ENCODE results near the gene IQSEC1.
A peak's percentile ranks its signal among the peaks of the same experiment; 100 is the strongest.

IQSEC1 gene

DNA sequence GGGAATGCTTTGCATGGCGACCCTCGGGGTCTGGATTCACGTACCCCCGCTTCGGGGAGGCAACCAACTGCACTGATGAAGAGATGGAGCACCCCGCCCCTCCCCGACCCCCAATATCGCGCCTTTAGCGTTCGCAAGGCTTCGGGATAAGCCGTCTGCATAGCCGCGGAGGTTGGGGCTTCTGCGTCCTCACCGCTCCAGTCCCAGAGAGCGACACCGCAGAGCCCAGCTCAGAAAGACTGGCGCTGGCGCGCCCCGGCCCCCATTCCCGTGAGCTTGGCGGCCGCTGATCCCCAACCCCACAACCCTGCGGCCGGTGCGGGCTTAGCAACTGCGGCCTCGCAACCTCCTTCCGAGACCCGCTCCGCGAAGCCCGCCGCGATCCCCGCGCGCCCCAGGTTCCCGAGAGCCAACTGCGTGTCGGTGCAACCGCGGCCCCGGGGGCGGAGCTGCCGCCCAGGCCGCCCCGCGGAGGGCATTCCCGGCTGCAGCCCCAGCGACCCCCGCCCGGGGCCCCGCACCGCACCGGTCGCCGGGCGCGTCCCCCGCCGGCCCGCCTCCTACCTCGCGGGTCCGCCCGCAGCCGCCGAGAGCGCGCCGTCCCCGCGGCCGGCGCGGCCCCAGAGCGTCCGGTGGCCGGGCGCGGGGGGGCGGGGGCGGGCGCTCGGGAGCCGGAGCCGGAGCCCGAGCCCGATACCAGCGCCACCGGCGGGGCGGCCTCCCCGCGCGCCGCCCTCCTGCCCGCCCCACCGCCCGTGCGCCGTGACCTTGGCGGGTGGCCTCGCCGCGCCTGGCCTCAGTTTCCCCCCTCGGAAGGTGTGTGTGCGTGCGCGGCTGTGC is 79.5 kb downstream of the IQSEC1 start:
- TF ChIP-seq, protein P1, sequence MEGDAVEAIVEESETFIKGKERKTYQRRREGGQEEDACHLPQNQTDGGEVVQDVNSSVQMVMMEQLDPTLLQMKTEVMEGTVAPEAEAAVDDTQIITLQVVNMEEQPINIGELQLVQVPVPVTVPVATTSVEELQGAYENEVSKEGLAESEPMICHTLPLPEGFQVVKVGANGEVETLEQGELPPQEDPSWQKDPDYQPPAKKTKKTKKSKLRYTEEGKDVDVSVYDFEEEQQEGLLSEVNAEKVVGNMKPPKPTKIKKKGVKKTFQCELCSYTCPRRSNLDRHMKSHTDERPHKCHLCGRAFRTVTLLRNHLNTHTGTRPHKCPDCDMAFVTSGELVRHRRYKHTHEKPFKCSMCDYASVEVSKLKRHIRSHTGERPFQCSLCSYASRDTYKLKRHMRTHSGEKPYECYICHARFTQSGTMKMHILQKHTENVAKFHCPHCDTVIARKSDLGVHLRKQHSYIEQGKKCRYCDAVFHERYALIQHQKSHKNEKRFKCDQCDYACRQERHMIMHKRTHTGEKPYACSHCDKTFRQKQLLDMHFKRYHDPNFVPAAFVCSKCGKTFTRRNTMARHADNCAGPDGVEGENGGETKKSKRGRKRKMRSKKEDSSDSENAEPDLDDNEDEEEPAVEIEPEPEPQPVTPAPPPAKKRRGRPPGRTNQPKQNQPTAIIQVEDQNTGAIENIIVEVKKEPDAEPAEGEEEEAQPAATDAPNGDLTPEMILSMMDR (IDR thresholded peaks at IDR 0.05; ENCODE audit: insufficient read depth, low read depth, low read length, missing control alignments), result no peak
- peak overlapping the region; percentile 75 for H3K4me3 ChIP-seq (ENCODE audit: low read depth, low read length)
- DNase-seq (ENCODE audit: low read depth), result no peak

DNA sequence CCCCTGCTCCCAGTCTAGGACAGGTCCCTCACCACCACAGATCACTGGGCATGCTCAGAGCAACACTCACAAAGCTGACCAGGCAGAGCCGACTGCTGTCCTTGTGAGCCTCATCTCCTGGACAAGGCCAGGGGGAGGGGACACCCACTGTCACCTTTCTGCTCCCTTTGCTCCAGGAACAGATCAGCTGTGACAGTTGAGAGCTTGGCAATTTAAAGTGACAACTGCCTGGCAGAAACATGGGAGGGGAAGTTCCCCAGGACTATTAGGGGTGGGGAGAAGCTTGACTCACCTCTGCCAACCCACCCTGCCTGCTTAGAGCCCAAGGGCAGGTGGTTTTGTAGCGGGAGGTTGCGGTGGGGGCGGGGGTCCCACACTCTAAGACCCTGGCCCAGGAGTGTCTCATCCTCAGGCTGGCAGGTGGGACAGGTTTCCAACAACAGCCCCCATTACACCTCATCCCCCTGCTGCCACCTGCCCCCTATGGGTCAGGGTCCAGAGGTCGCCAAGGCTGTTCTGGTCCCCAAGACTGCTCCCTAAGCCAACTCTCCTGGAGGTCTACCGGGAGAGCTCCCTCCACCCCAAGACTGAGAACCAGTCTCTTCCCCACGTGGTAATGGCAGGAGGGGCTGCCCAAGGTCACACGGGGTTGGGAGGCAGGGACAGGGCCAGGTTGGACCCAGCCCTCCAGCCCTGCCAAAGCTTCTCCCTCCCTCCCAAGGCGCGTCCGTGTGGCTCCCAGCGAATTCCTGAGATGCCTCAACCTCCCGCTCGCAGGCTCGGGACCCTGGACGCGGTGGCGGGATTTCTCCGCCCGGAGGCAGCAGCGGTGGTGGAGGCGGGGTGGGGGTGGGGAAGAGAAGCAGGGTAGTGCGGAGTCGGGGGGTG is 80.4 kb downstream of the IQSEC1 start:
- no peak for DNase-seq (ENCODE audit: low read depth)
- no peak overlapping the region for H3K4me3 ChIP-seq (ENCODE audit: low read depth, low read length)
- TF ChIP-seq, protein P1 (IDR thresholded peaks at IDR 0.05; ENCODE audit: insufficient read depth, low read depth, low read length, missing control alignments), result no peak

DNA sequence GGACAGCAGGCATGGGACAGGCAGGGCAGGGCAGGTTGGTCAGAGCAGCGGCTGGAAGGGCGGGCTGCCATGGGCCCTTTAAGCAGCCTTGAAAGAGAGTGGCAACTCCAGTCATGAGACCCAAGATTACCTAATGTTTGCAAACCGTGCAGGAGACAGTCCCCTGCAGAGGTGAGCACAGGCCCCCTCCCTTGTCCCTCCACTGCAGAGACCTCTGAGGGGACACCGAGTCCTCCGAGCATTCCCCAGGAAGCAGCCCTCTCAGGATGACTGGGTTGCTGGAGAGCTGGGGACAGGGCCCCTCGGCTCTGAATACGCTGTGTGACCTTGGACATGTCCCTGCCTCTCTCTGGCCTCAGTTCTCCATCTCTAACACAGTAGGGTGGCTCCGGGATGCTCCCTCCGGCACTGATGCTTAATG is 81.4 kb downstream of the IQSEC1 start:
- DNase-seq (ENCODE audit: low read depth), result no peak
- H3K4me3 ChIP-seq (ENCODE audit: low read depth, low read length), result no peak overlapping the region
- TF ChIP-seq, protein P1 (IDR thresholded peaks at IDR 0.05; ENCODE audit: insufficient read depth, low read depth, low read length, missing control alignments), result no peak

DNA sequence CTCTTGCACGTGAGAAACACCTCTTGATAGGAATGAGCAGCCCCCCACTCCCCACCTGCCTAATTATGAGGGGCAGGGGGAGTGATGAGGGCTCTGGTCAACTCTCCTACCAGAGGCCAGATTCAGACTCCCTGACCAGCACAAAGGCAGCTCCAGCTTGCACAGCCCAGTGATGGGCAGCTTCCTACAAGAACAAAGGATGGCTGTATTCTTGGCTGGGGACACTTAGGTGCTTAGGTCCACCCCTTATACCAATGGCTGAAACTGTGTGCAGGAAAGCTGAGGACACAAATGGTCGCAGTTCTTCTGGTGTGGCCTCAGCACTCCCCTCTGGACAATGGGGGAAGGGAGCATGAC is 81.8 kb downstream of the IQSEC1 start:
- TF ChIP-seq, protein P1 (IDR thresholded peaks at IDR 0.05; ENCODE audit: insufficient read depth, low read depth, low read length, missing control alignments), result no peak
- DNase-seq (ENCODE audit: low read depth), result no peak
- H3K4me3 ChIP-seq (ENCODE audit: low read depth, low read length), result no peak overlapping the region

DNA sequence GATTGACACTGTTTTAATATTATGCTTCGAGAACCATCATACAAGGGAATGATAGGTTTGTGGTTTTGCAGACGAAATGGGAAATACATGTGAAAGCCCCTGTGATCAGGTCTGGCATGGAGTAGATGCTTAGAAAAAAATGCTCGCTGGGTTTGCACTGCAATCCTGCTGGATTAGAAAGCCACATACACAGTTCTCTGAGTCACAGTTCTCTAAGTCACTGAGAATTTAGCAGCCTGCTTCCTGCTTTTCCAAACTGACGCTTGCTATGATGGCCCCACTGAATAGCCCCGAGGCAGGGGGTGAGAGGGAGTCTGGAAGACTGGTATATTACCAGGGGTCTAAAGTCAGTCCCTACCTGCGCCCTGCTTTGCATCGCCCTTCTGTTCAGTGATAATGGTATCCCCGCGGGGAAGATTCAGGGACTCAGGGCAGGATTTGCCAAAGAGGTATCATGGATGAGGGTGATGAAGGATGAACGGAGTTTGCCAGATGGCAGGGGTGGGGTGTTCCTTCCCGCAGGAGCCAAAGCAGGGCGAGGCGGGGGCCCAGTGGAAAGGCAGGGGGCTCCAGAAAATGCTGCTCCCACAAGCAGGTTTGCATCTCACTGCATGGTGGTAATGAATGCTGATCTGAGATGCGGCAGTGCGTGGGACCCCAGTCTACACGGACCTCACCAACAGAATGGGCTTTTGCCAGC is 82.3 kb downstream of the IQSEC1 start:
- no peak for DNase-seq (ENCODE audit: low read depth)
- TF ChIP-seq, protein P1 (IDR thresholded peaks at IDR 0.05; ENCODE audit: insufficient read depth, low read depth, low read length, missing control alignments), result no peak
- no peak overlapping the region for H3K4me3 ChIP-seq (ENCODE audit: low read depth, low read length)

DNA sequence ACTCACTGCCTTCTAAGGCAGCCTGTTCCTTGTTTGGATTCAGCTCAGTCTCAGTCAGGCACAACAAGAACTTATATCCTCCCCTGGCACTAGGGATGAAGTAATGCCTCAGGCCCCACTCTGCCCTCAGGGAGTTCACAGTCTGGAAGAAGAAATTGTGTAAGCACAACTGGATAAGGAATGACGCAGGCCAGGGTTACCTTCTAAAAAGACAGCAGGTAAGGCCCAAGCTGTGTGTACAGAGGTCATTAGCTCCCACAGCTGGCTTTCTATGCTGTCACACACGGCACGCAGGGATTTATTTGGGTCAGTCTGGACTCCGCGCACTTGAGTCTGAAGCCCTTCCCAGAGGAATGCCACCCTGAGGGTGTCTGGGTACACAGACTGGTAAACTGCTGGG is 82.9 kb downstream of the IQSEC1 start:
- TF ChIP-seq, protein P1 (IDR thresholded peaks at IDR 0.05; ENCODE audit: insufficient read depth, low read depth, low read length, missing control alignments), result no peak
- no peak overlapping the region for H3K4me3 ChIP-seq (ENCODE audit: low read depth, low read length)

More for the DNA sequence above, 82.9 kb downstream of the IQSEC1 start:
- DNase-seq (ENCODE audit: low read depth), result no peak

All from GM12865 (cell line).